Measurements from ENCODE around the gene NKAIN1.
"Not testable (repeated sequence)": the region's sequence is repeated elsewhere in the genome, so short reads cannot be mapped to it uniquely, and the experiment has no call there.

Gene NKAIN1

GRCh38 chr1:31239653-31240241 lies at the start of gene NKAIN1:
Gene NKAIN1, minus strand, starts transcription at chr1:31239887. Its CDS starts 340 bp downstream, at chr1:31239547.
- DNase-seq (ENCODE audit: low spot score): no peak

- no peak for DNase-seq (ENCODE audit: low spot score)
Measured at GRCh38 chr1:31289021-31289420, 49.3 kb upstream of the NKAIN1 start.

GRCh38 chr1:31287791-31288190 lies 48.1 kb upstream of the NKAIN1 start:
- not testable (repeated sequence) for DNase-seq (ENCODE audit: low spot score)

- not testable (repeated sequence) for DNase-seq (ENCODE audit: low spot score)
Measured at GRCh38 chr1:31282426-31282825, 42.7 kb upstream of the NKAIN1 start.

- no peak for DNase-seq (ENCODE audit: low spot score)
Measured at GRCh38 chr1:31273619-31274018, 33.9 kb upstream of the NKAIN1 start.

GRCh38 chr1:31272369-31272768 lies 32.7 kb upstream of the NKAIN1 start:
- DNase-seq (ENCODE audit: low spot score): no peak

GRCh38 chr1:31266547-31266946 lies 26.9 kb upstream of the NKAIN1 start:
- DNase-seq (ENCODE audit: low spot score): no peak

GRCh38 chr1:31264790-31265386 lies 25.2 kb upstream of the NKAIN1 start:
- DNase-seq (ENCODE audit: low spot score): no peak

GRCh38 chr1:31263408-31263807 lies 23.7 kb upstream of the NKAIN1 start:
- DNase-seq (ENCODE audit: low spot score): no peak

- not testable (repeated sequence) for DNase-seq (ENCODE audit: low spot score)
Measured at GRCh38 chr1:31262393-31262792, 22.7 kb upstream of the NKAIN1 start.

GRCh38 chr1:31261916-31262315 lies 22.2 kb upstream of the NKAIN1 start:
- no peak for DNase-seq (ENCODE audit: low spot score)

- no peak for DNase-seq (ENCODE audit: low spot score)
Measured at GRCh38 chr1:31259746-31260145, 20.1 kb upstream of the NKAIN1 start.

GRCh38 chr1:31258581-31258980 lies 18.9 kb upstream of the NKAIN1 start:
- no peak for DNase-seq (ENCODE audit: low spot score)

- DNase-seq (ENCODE audit: low spot score): no peak
Measured at GRCh38 chr1:31257213-31257612, 17.5 kb upstream of the NKAIN1 start.

GRCh38 chr1:31249854-31250253 lies 10.2 kb upstream of the NKAIN1 start:
- no peak for DNase-seq (ENCODE audit: low spot score)

GRCh38 chr1:31248276-31248675 lies 8.6 kb upstream of the NKAIN1 start:
- no peak for DNase-seq (ENCODE audit: low spot score)

- no peak for DNase-seq (ENCODE audit: low spot score)
Measured at GRCh38 chr1:31244326-31244725, 4.6 kb upstream of the NKAIN1 start.

GRCh38 chr1:31243501-31244286 lies 4.0 kb upstream of the NKAIN1 start:
- DNase-seq (ENCODE audit: low spot score): no peak

- DNase-seq (ENCODE audit: low spot score): no peak
Measured at GRCh38 chr1:31241321-31241720, 1.6 kb upstream of the NKAIN1 start.

GRCh38 chr1:31238986-31239613 lies 587 bp downstream of the NKAIN1 start:
- no peak for DNase-seq (ENCODE audit: low spot score)

- DNase-seq (ENCODE audit: low spot score): no peak
Measured at GRCh38 chr1:31238612-31238985, 1.1 kb downstream of the NKAIN1 start.

- DNase-seq (ENCODE audit: low spot score): no peak
Measured at GRCh38 chr1:31234870-31235269, 4.8 kb downstream of the NKAIN1 start.
